ENCODE data around the gene ABCC12. TPM values are rescaled to one million over a fixed set of nuclear protein-coding genes. Genes with fewer than 3 reads are reported as not detected.

ABCC12 gene
- polyA plus RNA-seq, 2 of the 4 experiments (the other 2 are of a cell fraction) = 0.23 TPM; not detected in 1

DNA sequence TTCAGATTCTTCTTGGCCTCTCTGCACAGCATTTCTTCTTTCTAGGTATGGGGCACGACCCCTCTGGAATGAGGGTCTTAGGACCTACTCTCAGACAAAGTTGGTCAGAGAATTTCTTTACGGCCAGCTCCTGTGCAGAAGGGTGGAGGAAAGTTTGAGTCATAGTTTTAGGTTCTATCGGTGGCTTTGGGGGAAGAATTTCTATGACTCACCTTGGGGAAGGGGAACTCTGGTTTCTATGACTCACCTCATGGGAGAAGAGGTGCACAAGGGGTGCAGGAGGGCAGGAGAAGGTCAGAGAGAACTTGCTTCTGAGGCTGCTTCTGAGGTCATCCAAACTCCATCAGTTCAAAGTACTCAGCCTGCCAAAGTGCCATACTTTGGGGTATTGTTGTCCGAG, 2.5 kb upstream of the ABCC12 start:
- FAIRE-seq (no peak), DNase-seq (ENCODE audit: low read depth in 1 of 2, low spot score in 1 of 2) (peak; percentile 21 to 64), ATAC-seq (peak; percentile 32 to 47; a peak in 5 of 6 replicates)
- Histone ChIP-seq H3K9me3 (no peaks in the 10 kb centered on the region), H3K27ac (peak overlapping the region; percentile 72 to 85; a peak in 5 of 6 replicates), H3K4me1 (peaks cover 34% of the 10 kb centered on the region), H3K4me2 (peak overlapping the region; percentile 55), H3K4me3 (no peak overlapping the region)
- TF ChIP-seq HDAC2 (IDR thresholded peaks at IDR 0.05) (no peak), FOSB (CRISPR knock-in tag; IDR thresholded peaks at IDR 0.05) (no peak), NFE2L2 (conservative IDR thresholded peaks at IDR 0.05; ENCODE audit: low read length) (no peak), PBX3 (IDR thresholded peaks at IDR 0.05) (no peak), CBX2 (IDR thresholded peaks at IDR 0.05; ENCODE audit: borderline replicate concordance, low read depth) (no peak), E2F6 (IDR thresholded peaks at IDR 0.05; ENCODE audit: borderline replicate concordance, low read depth) (no peak), FOXS1 (CRISPR knock-in tag; IDR thresholded peaks at IDR 0.05) (no peak), FOSL2 (IDR thresholded peaks at IDR 0.05) (peak; percentile 70; the same call in 1 of the 2 replicates), FOSL2 (CRISPR knock-in tag; IDR thresholded peaks at IDR 0.05) (peak; percentile 92), ZFP36 (IDR thresholded peaks at IDR 0.05; ENCODE audit: borderline replicate concordance, partially characterized antibody) (no peak), POLR2A (IDR thresholded peaks at IDR 0.05; ENCODE audit: low read length) (no peak), MAFK (IDR thresholded peaks at IDR 0.05; ENCODE audit: partially characterized antibody) (no peak), JUNB (IDR thresholded peaks at IDR 0.05) (peak; percentile 70), JUN (IDR thresholded peaks at IDR 0.05) (peak in 1 of 2 experiments; percentile 27; a peak in 1 of 5 replicates), GATA3 (IDR thresholded peaks at IDR 0.05; ENCODE audit: borderline replicate concordance) (peak; percentile 64; the same call in 1 of the 2 replicates), CTCF (IDR thresholded peaks at IDR 0.05) (no peak), ESRRA (IDR thresholded peaks at IDR 0.05; ENCODE audit: borderline replicate concordance, low read length) (peak; percentile 68; the same call in 1 of the 2 replicates), CHD2 (IDR thresholded peaks at IDR 0.05; ENCODE audit: low read length, partially characterized antibody) (no peak), TFCP2L1 (CRISPR knock-in tag; IDR thresholded peaks at IDR 0.05) (no peak), TP53 (CRISPR knock-in tag; IDR thresholded peaks at IDR 0.05) (no peak), RNF2 (IDR thresholded peaks at IDR 0.05; ENCODE audit: borderline replicate concordance, low read depth) (no peak), MAX (IDR thresholded peaks at IDR 0.05) (peak; percentile 66; the same call in 1 of the 2 replicates), ELK1 (IDR thresholded peaks at IDR 0.05; ENCODE audit: low read depth, low read length) (no peak)
- TF ChIP-seq, protein P1, sequence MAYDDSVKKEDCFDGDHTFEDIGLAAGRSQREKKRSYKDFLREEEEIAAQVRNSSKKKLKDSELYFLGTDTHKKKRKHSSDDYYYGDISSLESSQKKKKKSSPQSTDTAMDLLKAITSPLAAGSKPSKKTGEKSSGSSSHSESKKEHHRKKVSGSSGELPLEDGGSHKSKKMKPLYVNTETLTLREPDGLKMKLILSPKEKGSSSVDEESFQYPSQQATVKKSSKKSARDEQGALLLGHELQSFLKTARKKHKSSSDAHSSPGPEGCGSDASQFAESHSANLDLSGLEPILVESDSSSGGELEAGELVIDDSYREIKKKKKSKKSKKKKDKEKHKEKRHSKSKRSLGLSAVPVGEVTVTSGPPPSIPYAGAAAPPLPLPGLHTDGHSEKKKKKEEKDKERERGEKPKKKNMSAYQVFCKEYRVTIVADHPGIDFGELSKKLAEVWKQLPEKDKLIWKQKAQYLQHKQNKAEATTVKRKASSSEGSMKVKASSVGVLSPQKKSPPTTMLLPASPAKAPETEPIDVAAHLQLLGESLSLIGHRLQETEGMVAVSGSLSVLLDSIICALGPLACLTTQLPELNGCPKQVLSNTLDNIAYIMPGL (CRISPR knock-in tag; IDR thresholded peaks at IDR 0.05; ENCODE audit: borderline replicate concordance) = no peak
- TF ChIP-seq, protein P2, sequence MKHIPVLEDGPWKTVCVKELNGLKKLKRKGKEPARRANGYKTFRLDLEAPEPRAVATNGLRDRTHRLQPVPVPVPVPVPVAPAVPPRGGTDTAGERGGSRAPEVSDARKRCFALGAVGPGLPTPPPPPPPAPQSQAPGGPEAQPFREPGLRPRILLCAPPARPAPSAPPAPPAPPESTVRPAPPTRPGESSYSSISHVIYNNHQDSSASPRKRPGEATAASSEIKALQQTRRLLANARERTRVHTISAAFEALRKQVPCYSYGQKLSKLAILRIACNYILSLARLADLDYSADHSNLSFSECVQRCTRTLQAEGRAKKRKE (CRISPR knock-in tag; IDR thresholded peaks at IDR 0.05; ENCODE audit: low read depth) = no peak
- ChIA-PET POLR2A (no interaction called here), CTCF (interaction anchor here (1.4 to 3.8 kb wide), 9 partner anchors 11 to 1121 kb away, joined by 4 to 20 read pairs (median 13); partner anchors contain the start of gene NETO2)
- WGBS (ENCODE audit: missing lambda C conversion rate) = 6% methylated on average over 4 of the region's 4 CpGs

Measured in A549 (cell line).